ENCODE measurements around the gene CD47. TPM values are rescaled to one million over a fixed set of nuclear protein-coding genes. Genes with fewer than 3 reads are reported as not detected.

The CD47 gene
- total and polyA plus RNA-seq, 2 of the 4 experiments (the other 2 are of a cell fraction), result 45.9 to 52.0 TPM

GRCh38 chr3:108089579-108089978 is 1.3 kb downstream of the CD47 start (continued):
- TF ChIP-seq MAZ (IDR thresholded peaks at IDR 0.05; ENCODE audit: borderline replicate concordance, low read depth, low read length), result no peak

- Histone ChIP-seq H4K8ac (ENCODE audit: low read depth in 2 of 2, low read length in 2 of 2) (no peak overlapping the region), H2AK5ac (ENCODE audit: low read depth, low read length) (no peak overlapping the region), H3K4me1 (ENCODE audit: control insufficient read depth, insufficient read depth, low read length) (peaks cover 3% of the 10 kb centered on the region; the same call in 1 of the 2 replicates), H4K5ac (ENCODE audit: low read depth, low read length) (no peak overlapping the region), H2BK15ac (ENCODE audit: low read depth, low read length) (no peak overlapping the region), H3K56ac (ENCODE audit: extremely low read depth, insufficient read depth, low read length) (0 out of 2 replicates have a peak overlapping the region, but pooled peaks have one; percentile 35), H2AFZ (replicated peaks; ENCODE audit: low read length, poor library complexity) (no peak overlapping the region), H2AK9ac (replicated peaks; ENCODE audit: low read depth, low read length, poor library complexity) (no peak overlapping the region), H2BK5ac (ENCODE audit: low read depth, low read length, poor library complexity, severe bottlenecking) (peak overlapping the region; percentile 10), H3K9me3 (ENCODE audit: control insufficient read depth, insufficient read depth, low read length) (no peaks in the 10 kb centered on the region), H2BK20ac (ENCODE audit: low read depth, low read length) (no peak overlapping the region), H3K4me3 (ENCODE audit: insufficient read depth, low read depth, low read length) (peak overlapping the region; percentile 24; the same call in 1 of the 2 replicates), H4K20me1 (ENCODE audit: insufficient read depth, low read length) (peaks cover 33% of the 10 kb centered on the region; the same call in 1 of the 2 replicates), H3K27me3 (ENCODE audit: control insufficient read depth, insufficient read depth, low read length) (no peaks in the 10 kb centered on the region), H3K4ac (ENCODE audit: low read depth, low read length) (no peak overlapping the region), H3K36me3 (ENCODE audit: control insufficient read depth, insufficient read depth, low read length) (no peaks in the 10 kb centered on the region), H3K9ac (ENCODE audit: low read depth, low read length) (no peak overlapping the region), H3K79me1 (ENCODE audit: low read depth in 1 of 2, low read length in 2 of 2) (peaks cover 27 to 59% of the 10 kb centered on the region in 2 experiments), H3K18ac (ENCODE audit: low read depth, low read length) (no peak overlapping the region), H3K14ac (replicated peaks; ENCODE audit: low read depth, low read length) (0 out of 2 replicates have a peak overlapping the region, but pooled peaks have one; percentile 22), H3K27ac (ENCODE audit: insufficient read depth, low read length) (no peak overlapping the region), H3K9me1 (ENCODE audit: insufficient read depth, low read length) (peaks cover 3% of the 10 kb centered on the region; the same call in 1 of the 2 replicates), H3K4me2 (ENCODE audit: low read depth, low read length) (peak overlapping the region; percentile 79), H3K23ac (ENCODE audit: low read depth, low read length) (0 out of 2 replicates have a peak overlapping the region, but pooled peaks have one; percentile 3), H2BK120ac (ENCODE audit: low read depth, low read length) (peak overlapping the region; percentile 28; the same call in 1 of the 2 replicates), H4K91ac (ENCODE audit: insufficient read depth, low read depth, low read length) (no peak overlapping the region)
- dilution Hi-C loops (cut with HindIII; ENCODE audit: low sequenced_read_pairs, unreplicated experiment), result no loop called here
- ATAC-seq (ENCODE audit: low read depth) (no peak), DNase-seq (peak; percentile 16)
- ChIA-PET CTCF (interaction anchor here (0.6 to 1.1 kb wide), 2 partner anchors 9 to 15 kb away, joined by 3 to 5 read pairs; no protein-coding TSS in a partner anchor), POLR2A (ENCODE audit: unreplicated experiment) (no interaction called here)
- no peak for TF ChIP-seq RAD21 (IDR thresholded peaks at IDR 0.05; ENCODE audit: low read length)
- no peak for TF ChIP-seq MAFK (IDR thresholded peaks at IDR 0.05; ENCODE audit: low read depth, low read length)
- TF ChIP-seq MAZ (IDR thresholded peaks at IDR 0.05; ENCODE audit: borderline replicate concordance, low read depth, low read length), result no peak
- TF ChIP-seq RFX5 (IDR thresholded peaks at IDR 0.05; ENCODE audit: low read depth, low read length), result no peak
- no peak for TF ChIP-seq BHLHE40 (IDR thresholded peaks at IDR 0.05; ENCODE audit: low read depth, low read length)
- TF ChIP-seq, protein P1, sequence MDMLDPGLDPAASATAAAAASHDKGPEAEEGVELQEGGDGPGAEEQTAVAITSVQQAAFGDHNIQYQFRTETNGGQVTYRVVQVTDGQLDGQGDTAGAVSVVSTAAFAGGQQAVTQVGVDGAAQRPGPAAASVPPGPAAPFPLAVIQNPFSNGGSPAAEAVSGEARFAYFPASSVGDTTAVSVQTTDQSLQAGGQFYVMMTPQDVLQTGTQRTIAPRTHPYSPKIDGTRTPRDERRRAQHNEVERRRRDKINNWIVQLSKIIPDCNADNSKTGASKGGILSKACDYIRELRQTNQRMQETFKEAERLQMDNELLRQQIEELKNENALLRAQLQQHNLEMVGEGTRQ (IDR thresholded peaks at IDR 0.05; ENCODE audit: low read depth, low read length), result no peak
- TF ChIP-seq, protein P2, sequence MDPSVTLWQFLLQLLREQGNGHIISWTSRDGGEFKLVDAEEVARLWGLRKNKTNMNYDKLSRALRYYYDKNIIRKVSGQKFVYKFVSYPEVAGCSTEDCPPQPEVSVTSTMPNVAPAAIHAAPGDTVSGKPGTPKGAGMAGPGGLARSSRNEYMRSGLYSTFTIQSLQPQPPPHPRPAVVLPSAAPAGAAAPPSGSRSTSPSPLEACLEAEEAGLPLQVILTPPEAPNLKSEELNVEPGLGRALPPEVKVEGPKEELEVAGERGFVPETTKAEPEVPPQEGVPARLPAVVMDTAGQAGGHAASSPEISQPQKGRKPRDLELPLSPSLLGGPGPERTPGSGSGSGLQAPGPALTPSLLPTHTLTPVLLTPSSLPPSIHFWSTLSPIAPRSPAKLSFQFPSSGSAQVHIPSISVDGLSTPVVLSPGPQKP (IDR thresholded peaks at IDR 0.05; ENCODE audit: borderline replicate concordance, low read depth, low read length), result no peak
- TF ChIP-seq FOS (IDR thresholded peaks at IDR 0.05; ENCODE audit: low read depth, low read length), result no peak
- TF ChIP-seq MXI1 (IDR thresholded peaks at IDR 0.05; ENCODE audit: borderline replicate concordance, low read depth, low read length), result no peak
- no CpG with 5 or more reads among the region's 2 CpGs for WGBS, 2 experiments (ENCODE audit: extremely low coverage in 2 of 2, insufficient read length in 1 of 2)
- BruUV-seq (replicated peaks), result no TSS peak
- in situ Hi-C loops (cut with MboI; ENCODE audit: low sequenced_read_pairs), result no loop called here
- intact Hi-C loops (cut with micrococcal nuclease), result loop anchor here (5.0 to 10.0 kb wide), 5 partner anchors 161 to 851 kb away; no protein-coding TSS in a partner anchor
Observed at GRCh38 chr3:108088697-108089096, 2.1 kb downstream of the CD47 start.

Data from IMR-90 (cell line).